ENCODE data around the gene RTN3.

RTN3 gene

DNA sequence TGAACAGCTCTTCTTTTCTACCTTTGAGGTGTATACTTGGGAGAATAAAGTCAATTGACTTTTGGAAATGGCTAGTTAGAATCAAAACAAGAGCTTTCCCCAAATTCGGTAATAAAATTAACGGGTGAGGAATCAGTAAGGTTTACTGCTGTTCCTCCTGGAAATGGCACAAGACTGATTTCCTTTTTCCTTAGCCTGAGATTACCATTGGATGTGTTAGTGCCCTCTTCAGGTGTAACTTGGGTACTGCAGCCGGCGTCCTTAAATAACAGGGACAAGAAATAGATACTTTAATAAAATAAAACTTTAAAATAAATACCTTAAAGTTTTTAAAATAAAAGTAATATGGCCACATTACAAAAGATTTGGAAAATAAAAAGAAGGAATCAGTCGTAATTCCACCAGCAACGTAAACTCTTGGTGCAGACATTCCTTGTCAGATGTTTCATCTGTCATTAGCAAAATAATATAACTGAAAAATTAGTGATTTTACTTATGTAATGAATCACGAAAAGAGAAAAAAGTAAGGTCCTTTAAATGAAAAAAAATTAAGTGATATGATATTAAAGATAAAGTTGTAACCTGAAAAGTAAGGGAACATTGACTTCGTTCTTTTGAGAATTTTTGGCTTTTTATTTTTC is 57.5 kb downstream of the RTN3 start:
- DNase-seq (ENCODE audit: low read depth in 2 of 2), result peak; percentile 27 to 42

DNA sequence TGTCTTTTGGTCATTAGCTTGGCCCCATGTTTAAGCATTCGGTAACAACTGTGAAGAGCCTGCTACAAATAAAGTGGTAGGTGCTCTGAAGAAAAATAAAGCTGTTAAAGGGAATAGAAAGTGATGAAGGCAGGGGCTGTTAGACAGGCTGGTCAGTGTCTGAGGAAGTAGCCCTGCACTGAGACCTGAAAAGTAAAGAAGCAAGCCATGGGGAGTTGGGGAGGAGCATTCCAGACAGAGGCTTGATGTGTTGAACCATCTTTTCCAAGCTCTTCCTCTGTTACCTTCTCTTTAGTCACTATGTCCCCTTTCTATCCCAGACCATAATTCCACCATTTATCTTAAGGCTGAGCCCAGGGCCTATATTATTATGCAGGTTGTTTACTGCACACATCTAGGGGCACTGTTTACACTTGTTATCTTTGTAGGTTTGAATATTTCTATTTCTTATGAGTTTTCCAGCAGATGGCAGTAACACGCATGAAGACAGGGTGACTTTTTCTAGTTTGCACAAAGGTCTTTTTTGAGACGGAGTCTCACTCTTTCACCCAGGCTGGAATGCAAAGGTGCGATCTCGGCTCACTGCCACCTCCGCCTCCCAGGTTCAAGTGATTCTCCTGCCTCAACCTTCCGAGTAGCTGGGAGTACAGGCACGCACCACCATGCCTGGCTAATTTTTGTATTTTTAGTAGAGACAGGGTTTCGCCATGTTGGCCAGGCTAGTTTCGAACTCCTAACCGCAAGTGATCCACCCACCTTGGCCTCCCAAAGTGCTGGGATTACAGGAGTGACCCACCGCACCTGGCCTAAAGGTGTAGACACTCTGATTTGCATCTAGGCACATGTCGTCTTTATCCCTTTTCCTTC is 64.2 kb downstream of the RTN3 start:
- DNase-seq (ENCODE audit: low read depth in 2 of 2), result no peak

DNA sequence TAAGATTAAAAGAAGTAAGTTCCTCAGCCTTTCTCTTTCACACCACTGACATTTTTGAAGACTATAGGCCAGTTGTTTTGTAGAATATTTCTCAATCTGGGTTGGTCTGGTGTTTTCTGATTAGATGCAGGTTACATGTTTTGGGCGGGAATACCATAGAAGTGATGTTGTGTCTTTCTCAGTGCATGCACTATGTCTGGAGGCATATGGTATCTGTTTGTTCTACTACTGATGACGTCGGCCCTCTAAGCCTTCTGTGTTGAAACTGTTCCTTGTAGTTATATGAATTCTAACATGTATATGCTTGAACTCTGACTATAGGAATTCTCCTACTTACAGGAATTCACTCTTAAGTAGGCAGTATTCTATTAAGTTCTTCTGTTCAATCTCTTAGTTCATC is 65.7 kb downstream of the RTN3 start:
- no peak for DNase-seq (ENCODE audit: low read depth in 2 of 2)

DNA sequence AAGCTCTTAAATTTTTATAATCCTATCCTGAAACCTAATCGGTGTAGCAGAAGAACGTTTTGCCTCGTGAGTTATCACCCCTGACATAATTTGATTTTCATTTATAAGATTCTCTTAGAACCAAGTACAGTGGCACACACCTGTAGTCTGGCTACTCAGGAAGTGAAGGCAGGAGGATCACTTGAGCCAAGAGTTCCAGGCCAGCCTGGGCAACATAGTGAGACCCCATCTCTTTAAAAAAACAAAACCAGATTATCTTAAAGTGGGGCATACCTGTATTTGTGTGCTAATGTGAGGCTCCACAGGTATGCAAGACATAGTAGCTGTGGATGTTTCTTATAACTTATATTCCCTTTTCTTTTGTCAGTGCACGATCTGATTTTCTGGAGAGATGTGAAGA is 68.3 kb downstream of the RTN3 start:
- DNase-seq (ENCODE audit: low read depth in 2 of 2), result no peak

DNA sequence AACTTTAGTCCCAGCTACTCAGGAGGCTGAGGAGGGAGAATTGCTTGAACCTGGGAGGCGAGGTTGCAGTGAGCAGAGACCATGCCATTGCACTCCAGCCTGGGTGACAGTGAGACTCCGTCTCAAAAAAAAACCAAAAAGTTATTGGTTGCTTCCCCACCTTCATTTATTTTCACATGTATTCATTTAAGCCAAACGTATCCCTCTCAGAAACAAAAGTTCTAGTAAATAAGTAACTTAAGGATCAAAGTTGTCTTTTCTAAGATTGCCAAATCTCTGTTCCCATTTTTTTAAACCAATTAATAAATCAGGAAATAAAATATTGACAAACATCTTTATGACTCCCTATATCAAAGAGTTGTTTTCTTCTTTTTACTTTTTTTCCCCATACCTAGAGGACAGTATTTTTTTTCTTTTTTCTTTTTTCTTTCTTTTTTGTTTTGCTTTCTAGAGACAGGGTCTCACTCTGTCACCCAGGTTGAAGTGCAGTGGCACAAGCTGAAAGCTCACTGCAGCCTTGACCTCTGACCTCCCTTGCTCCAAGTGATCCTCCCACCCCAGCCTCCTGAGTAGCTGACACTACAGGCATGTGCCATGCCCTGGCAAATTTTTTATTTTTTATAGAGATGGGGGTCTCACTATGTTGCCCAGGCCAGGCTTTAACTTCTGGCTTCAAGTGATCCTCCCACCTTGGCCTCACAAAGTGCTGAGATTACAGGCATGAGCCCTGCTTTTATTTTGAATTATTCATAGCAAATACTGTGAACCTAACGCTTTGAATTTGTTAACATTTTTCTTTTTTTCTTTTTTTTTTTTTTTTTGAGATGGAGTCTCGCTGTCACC is 75.8 kb downstream of the RTN3 start:
- no peak for DNase-seq (ENCODE audit: low read depth in 2 of 2)

DNA sequence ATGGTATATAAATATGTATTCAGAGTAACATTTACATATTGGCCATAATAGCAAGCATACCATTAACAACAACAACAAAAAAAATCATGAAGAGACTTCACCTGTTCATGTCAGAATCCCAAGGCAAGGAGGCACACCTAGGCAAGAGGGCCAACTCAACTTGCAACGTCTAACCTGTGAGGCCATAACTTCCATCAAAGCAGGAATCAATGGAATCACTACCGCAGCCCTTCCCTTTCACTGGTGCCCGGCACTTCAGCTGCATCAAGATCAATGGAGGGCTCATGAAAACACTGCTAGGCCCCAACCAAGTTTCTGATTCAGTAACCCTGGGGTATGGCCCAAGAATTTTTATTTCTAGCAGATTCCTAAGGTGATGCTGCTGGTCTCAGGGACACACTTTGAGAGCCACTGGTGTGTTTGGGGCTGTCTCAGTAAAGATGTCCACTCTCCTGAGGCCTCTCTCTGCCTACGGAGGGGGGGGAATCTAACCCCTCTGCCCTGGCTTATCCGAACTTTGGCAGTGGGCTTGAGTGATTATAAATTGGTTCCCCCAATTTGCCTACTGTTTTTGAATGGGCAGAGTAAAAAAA is 79.3 kb downstream of the RTN3 start:
- DNase-seq (ENCODE audit: low read depth in 2 of 2), result no peak

DNA sequence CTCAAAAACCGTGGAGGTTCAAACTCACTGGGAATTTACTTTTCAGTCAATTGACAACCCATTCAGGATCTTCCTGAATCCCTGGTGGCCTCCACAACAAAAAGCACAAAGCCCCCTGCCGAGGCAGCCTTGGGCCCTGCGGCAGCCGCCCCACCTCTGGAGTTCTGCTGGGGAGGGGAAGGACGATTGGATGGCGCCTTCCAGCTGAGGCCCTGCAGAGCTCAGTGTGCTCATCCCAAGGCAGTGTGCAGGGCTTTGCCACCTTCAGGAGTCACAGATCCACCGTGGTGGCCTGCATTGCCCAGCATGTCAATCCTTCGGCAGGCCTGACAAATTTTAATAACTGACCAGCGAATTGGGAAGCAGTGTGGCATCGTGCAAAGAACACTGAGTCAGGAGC is 79.9 kb downstream of the RTN3 start:
- DNase-seq (ENCODE audit: low read depth in 2 of 2), result no peak

DNA sequence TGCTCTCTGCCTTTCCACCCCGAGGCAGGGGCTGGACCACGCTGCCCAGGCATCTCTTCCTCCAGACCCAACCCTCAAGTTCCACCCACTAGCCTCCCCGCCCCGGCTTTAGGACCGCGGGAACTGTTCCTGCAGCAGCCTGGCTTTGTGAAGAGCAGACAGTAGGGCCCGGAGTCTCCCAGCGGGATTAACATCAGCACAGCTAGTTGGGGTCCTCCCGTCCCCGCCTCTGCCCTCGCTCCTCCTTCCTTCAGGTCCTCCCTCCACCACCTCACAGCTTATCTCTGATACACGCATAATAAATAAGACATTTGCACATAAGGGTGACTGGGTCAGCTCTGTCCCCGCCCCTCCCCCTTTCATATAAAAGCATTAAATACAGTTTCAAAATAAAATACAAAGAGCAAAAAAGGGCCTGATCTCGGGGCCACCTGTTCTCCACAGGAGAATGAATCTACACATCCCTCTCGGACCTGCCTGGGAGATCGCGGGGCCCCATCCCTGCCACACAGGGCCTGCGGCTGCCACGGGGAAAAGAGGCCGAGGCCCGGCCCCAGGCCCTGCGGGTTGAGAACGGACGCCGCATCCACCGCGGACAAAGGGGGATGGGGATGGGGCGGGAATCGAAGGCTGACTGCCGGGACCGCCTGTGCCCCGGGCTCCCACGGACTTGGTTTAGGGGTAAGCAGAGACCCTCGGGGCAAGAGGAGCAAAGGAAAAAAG is 80.8 kb downstream of the RTN3 start:
- DNase-seq (ENCODE audit: low read depth in 2 of 2), result no peak

DNA sequence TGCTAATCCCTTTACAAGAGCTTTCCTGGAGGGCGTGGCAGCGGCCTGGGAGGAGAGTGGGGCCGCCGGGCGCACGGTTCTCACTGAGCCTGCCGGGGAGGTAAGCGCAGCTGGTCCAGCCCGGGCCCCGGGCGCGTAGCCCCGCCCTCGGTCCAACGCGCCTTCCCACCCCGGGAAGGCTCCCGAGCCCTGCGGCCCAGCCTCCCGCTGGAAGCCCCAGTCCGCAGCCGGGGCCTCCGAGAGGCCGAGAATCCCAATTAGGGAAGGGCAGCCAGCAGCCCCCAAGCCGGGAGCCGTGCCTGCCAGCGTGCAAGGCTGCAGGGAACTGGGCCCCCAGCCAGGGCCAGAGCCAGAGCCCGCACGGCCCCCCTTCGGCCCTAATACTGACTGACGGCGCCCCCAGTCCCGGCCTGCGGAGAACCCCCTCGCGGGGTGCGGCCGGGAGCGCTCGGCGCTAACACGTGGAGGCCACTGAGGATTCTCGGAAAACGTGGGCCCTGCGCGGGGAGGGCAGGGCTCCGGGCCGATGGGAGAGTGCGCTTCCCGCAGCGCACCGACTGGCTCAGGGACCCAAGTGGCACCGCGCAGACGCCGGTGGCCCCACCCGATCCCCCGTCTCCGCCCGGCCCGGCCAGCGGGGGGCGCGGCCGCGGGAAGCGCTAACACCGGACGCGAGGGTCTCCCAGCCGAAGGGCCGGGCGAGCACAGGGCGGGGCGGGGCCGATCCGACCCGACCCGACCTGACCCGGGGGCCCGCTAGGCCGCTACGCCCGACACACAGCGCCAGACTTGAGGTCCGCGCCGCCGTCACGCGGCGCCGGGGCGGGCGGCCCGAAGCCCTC is 81.6 kb downstream of the RTN3 start:
- no peak for DNase-seq (ENCODE audit: low read depth in 2 of 2)

DNA sequence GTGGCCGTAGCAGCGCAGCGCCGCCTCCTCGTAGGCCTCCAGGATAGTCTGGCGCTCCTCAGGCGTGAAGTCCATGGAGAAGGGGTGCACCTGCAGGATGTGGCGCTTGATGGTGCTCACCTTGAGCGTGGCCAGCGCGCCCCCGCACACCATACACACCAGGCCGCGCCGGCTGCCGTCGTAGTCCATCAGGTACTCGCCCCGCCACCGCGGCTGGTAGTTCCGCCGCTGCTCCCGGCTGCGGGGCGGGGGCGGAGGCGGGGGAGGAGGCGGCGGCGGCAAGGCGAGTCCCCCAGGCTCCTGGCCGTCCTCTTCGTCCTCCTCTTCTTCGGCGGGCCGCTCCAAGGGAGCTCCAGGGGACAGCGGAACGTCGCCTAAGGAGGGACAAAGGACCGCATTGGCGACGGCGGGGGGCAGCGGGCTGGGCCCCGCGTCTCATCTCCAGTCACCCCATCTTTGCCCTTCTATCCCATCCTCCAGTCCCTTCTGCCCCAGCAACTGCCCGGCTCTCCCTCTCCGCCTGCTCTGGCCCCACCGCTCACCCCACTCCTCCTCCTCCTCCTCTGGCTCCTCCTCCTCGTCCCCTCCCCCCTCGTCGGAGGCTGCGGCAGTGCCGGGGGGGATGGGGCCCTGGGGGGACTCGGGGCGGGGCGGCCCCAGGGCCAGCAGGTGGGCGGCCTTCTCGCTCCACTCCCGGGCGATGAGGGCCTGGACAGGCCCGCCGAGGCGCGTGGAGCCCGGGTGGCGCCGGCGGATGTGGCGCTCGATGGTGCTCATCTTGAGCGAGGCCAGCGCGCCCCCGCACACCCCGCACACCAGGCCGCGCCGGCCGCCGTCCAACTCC is 82.4 kb downstream of the RTN3 start:
- no peak for DNase-seq (ENCODE audit: low read depth in 2 of 2)

DNA sequence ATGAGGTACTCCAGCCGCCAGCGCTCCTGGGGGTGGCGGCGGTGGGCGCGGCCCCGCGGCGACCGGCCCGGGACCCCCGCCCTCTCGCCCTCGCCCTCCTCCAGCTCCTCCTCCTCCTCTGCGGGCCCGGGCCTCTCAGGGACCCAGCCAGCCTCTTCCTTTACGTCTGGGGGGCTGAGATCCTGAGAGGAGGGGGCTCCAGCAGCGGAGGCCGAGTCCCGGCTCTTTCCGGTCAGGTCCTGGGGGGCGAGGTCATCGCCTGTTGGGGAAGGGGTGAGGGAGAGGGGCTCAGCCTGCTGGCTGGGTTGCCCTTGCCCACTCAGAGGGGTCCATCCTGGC is 83.0 kb downstream of the RTN3 start:
- no peak for DNase-seq (ENCODE audit: low read depth in 2 of 2)

DNA sequence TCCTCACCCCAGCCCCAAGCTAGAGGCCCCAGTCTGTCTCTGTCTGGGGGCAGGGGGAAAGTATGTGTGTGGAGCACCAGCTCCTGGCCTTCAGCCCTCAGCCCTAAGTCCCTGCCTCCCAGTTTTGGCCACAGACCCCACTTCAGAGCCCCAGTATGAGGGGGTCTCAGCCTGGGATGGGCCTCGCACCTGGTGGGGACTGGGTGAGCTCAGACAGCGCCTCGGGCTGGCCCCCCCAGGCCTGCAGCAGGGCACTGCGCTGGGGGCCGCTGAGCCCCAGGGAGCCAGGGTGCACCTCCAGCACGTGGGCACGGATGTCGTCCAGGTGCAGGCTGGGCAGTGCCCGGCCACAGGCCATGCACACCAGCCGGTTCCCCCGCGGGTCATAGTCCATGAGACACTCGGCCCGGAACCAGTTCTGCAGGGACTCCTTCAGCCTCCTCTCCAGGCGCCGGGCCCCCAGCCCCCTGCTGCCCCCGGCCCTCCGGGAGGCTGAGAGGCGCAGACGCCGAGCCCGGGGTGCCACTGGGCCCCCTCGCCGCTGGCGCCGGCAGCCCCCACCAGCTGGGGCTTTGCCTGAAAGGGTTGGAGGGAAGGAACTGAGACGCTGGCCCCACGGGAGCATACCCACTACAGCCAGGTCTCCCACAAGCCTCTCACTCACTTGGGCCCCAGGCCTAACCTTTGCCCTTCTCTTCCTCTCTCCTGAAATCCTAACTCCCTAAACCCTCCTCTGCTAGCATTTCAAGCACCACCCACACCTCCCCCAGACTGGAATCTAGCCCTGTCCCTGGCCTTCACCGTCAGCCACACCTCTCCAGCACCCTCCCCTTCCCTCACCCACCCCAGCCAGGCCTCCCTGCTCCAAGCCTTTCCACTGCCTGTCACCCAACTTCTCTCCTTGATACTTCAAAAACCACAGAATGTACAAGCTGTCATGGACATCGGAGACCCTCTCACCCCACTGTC is 83.7 kb downstream of the RTN3 start:
- DNase-seq (ENCODE audit: low read depth in 2 of 2), result no peak

DNA sequence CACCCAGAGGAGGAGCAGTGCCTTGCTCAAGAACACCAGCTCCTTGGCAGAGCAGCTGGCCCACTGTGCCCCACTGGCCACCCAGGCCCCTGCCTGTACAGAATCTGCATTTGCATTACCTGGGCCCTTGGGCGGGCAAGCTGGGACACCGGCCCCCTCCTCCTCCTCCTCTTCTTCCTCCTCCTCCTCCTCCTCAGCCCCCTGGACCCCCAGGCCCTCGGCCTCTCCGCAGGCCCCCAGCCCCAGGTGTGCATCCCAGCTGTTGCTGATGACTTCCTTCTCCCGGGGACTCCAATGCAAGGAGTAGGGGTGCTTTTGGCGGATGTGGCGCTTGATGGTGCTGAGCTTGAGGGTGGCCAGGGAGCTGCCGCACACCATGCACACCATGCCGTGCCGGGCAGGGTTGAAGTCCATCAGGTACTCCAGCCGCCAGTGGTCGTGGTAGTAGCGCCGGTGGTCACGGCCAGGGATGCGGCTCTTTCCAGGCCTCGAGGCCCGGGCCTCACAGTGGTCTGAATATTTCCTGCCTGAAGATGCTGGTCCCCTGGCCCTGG is 84.5 kb downstream of the RTN3 start:
- DNase-seq (ENCODE audit: low read depth in 2 of 2), result no peak

DNA sequence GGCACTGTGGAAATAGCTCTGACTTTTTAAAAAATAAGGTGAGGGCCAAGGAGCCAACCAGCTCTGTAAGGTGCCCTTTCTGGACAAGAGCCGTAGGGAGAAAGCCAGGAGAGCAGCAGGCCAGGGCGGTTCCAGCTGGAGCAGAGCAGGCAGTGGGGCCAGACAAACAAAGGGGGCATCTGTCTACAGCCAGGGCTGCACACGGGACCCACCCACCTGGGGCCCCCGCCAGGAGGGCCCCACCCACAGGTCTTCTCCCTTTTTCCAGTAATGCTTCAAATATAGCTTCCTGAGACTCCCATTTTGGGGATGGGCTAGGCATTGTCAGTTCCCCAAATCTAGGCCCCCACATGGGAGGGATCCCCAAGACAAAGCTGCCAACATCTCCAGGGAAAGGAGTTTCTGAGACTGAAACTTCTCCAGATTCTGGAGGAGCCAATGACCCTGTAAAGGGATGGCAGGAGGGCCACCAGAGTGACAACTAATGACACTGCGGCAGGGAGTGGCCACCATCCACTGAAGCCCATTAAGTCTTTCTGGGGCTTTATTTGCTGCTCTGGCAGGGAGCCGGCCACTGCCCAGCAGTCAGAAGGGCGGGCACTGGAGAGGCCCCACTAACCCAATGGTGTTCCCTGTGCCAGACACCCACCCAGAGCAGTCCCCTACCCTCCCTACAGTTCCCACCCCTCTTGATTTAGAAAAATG is 85.4 kb downstream of the RTN3 start:
- no peak for DNase-seq (ENCODE audit: low read depth in 2 of 2)

DNA sequence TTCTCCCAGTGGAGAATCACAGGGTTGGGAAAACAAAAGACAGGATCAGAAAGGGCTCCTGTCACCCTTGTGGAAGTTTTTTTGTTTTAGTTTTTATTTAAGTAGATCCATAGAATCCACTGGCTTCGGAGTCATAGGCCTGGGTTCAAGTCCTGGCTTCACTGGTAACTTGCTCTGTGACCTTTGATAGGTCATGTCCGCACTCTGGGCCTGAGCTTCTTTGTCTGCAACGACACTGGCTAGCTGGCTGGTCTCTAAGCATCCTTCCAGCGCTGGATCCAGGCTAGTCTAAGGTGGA is 85.9 kb downstream of the RTN3 start:
- DNase-seq (ENCODE audit: low read depth in 2 of 2), result no peak

DNA sequence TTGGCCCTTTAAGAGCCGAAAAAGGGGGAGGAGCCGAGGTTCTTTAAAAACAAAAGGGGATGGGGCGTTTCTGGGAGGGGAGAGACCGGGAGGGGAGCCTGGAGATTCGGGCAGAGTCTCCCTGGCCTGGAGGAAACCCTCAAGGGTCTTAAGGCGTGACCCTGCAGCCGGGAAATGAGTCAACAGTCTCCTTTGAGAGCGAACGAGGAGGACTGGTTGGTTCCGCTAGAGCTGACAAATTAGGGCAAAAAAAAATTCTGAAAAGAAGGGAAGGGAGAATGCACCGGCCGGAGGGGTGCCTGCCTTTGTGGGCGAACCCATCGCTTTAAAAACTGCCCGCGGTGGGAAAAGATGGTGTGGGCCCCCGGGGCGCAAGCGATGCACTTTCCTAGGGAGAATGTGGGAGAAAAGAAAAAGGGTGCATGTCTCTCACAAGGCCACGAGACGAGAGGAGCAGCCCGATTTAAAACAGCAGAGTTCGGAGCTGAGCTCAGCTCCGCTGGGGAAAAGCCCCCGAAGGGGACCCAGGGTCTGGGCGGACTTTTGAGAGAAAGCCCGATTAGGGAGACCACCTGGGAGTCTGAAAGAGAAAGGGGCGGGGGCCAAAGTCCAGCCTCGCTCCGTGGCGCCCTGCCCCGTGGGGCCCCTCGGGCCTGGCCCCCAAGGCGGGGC is 86.4 kb downstream of the RTN3 start:
- no peak for DNase-seq (ENCODE audit: low read depth in 2 of 2)
